G401.6 (cell line): ENCODE measurements around the gene SLC25A41.

Source experiments
- FAIRE-seq: peaks from 2 replicates; lab custom pipeline; 2012; peaks lifted over from hg19 to GRCh38; lab: Jason Lieb, UNC

The SLC25A41 gene

DNA sequence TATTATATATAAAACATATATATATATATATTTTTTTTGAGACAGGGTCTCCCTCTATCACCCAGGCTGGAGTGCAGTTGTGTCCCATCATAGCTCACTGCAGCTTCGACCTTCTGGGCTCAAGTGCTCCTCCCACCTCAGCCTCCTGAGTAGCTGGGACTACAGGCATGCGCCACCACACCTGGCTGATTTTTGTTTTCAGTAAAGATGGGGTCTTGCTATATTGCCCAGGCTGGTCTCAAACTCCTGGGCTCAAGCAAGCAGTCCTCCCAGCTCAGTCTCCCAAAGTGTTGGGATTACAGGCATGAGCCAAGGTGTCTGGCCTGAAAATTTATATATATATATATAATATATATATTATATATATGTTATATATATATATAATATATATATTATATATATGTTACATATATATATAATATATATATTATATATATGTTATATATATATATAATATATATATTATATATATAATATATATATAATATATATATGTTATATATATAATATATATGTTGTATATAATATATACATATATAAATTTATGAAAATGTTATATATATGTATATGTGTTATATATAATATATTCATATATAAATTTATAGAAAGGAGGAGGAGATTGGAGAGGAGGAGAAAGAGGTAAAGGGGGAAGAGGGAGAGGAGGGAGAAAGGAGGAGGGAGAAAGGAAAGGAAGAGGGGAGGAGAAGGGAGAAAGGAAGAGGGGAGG lies 4.7 kb downstream of the SLC25A41 start:
- FAIRE-seq: peak; percentile 56

DNA sequence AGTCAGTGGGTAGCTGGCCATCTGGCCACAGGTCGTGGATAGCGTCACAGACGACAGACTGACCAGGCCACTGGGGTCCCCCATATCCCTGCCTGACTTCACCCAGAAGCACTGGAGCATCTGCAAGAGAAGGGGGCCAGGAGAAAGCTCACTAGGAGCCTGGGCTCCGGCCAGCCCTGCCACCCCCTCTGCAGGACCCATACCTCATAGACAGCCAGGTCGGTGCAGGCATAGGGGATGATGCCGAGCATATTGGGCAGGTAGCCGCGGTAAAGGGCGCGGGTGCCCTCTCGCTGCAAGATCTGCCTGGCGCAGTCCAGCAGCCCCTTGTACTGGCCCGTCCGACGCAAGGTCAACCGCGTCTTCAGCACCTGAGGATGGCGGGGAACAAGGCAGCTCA lies 6.4 kb downstream of the SLC25A41 start:
- no peak for FAIRE-seq

DNA sequence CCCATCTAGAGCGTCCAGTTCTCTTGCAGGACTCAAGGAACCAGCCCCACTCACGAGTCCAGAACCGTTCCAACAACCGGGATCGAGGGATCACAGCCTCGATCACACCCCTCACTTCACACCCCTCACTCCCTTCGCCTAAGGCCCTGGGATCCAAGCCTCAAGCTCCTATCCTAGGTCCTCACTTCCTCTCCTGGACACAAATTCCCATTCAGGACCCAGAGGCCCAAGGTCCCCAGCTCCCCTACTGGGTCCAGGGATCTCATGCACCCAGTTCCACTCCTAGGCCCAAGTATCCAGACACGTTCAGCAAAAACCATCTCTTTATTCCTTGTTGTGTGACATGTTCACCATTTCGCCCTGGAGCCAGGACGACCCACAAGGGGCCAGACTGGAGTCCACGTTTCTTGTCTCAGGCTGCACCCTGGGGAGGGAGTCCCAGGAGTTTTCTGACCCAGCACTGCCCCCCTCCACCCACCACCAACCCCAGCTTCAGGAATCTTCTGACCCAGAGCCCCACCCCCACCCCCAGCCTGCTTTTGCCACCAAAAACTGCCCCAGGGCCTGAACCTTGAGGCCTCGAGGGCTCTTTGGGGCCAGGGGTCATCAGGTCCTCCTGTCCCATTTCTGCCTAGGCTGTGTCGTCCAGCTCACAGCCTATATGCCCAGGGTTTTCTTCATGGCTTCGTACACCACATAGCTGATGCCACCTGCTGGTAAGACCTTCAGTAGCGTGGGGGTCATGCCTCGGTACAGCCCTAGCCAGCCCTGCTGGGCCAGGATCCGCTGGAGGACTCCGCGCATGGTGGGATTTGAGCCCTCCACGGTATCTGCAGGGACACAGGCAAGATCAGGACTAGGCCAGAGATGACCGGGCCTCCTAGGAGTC lies 7.6 kb downstream of the SLC25A41 start:
- FAIRE-seq: no peak

DNA sequence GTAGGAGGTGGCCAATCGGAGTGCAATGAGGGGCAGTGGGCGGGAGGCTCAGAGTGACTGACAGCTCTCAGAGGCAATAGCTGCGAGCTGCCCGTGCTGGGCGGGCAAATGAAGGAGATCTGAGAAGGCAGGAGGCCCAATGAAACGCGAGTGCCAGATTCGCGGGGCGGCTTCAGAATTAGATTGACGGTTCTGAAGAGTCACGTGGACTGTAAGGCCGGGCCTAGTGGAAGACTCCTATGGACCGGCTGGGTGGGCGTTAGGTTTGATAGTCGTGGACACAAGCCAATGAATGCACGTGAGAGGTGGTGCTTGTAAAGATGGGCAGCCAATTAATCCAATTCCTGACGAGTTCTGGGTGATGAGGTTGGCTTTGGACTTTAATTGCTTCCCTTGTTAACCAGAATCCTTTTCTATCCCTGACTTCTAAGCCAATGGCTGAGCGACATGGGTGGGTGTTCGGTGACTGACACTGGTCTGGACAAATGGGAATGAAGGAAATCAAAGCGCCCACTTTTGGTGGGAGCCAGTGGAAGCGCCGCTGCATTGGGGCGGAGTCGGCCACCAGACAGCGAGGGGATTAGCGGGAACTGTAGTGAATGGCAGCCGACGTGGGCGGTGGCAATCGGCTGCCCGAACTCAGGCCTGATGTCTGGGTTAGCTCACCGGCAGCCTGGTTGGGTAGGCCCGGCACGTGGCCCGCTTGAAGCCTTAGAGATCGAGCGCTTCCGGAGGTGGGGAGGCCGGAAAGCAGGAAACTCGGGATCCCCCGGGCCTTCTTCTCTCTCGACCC lies 8.4 kb downstream of the SLC25A41 start:
- peak; percentile 100 for FAIRE-seq

DNA sequence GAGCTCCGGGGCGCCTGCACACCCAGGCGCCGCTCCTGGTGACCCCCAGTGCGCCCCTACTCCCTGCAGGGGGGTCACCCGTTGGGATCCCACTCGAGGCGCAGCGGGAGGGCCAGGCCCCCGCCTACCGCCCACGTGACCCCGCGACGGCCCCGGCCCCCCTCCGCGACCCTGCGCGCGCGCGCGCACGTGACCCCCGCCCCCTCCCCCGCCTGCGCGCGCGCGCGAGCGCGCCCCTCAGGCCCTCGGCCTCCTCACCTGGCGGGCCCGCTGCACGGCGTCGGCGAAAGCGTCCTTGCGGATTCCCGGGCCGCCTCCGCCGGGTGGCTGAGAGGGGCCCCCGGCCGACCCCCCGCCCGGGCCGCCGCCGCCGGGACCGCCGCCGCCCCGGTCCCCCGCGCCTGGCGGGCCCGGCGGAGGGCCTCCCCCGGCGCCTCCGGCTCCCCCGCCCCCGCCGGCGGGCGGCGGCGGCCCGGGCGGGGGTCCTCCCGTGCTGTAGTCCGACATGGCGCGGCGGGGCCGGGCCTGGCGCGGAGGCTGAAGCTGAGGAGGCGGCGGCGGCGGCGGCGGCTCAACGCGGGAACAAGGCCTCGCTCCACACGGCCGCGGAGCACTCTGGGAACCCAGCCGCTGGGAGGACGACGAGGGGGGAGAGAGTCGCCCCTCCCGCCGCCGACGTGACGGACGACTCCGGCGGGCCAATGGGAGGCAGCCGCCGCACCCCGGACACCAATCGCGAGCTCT lies 9.2 kb downstream of the SLC25A41 start, which contains the start of gene KHSRP:
TSS of gene KHSRP (minus strand) at position 617 of the 744 bp plus-strand sequence. CDS start at position 507, 110 bp downstream.
- FAIRE-seq: no peak

DNA sequence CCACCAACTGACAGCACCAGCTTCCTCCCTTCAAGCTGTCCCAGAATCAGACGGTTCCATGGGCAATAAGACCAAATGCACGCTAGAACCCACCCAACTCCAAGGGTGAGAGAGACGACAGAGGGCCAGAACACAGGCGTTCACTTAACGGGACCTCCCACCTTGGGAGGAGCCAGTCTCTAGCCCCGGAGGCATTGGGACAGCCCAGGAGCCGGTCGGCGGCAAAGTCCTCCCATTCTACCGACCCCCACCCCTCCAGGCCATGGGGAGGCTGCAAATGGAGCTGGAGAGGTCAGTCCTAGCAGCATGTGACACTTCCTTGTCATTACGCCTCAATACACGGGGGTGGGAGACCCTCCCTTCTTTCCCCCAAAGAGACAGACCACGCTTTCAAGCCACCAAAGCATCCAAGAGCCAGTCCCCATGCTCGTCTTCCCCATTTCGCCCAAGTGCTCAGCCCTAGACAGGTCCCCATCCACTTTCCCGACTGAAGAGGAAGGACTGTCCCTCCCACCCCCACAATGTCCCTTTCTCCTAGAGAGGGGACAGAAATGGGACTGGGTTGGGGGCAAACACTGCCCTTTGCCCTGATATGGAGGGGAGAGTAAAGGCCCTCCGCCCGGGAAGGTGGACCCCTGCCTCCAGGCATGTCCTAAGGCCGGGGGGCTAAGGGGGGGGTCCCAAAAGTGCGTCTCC lies 9.9 kb downstream of the SLC25A41 start:
- peak; percentile 65 for FAIRE-seq

DNA sequence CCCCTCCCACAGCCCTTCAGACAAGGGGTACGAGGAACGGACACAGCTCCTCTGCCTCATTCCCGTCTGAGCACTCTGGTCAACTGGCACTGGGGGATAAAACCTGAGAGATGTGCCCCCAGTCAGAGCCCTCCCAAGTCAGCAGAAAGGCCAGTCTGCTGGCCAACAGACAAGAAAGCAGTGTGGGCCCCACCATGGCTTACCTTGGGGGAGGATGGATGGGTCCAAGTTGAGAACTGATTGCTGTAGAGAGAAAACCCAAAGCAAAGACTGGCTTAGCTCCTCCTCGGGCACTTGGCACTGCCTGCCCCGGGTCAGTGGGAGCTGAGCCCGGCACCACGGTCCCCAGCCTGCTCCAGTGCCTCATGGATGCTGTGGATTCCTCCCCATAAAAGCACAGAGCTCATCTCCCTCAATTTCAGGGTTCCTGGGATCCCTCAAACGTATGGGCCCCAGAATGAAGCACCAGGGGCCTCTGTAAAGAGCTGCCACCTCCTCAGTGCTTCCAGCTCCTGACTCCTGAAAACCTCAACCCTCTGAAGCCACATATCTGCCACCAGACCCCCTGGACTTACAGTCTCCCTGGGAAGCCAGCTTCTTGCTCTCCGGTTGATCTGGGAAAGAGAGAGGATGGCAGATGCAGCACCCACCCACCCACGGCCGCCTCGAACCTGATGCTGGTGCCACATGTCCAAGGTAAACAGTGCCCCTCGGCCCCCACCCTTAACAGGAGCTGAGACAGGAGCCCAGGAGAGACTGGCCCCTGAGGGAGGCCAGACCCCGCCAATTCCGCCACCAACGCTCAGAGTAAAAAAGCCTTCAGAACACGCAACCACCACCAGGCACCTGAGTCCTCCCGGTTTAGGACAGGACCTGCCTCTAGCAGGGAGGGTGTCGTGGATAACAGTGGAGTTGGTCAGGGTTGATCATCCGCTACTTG lies 12.2 kb downstream of the SLC25A41 start:
- no peak for FAIRE-seq

DNA sequence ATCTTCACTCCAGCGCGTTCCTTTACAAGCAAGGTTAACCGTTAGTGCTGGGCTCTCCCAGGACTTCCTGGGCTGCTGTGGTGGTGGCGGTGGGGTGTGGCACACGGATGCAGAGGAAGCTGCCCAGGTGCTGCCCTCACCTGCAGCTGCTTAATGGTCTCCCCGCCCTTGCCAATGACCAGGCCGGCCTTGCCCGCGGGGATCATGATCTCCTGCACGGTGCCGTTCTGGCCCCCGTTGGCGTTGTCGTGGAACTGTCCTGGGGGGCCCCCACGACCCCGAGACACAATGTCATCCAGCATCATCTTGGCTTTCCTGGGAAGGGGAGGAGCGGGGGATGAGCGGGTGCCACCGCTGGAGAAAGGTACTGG lies 15.0 kb downstream of the SLC25A41 start:
- no peak for FAIRE-seq

DNA sequence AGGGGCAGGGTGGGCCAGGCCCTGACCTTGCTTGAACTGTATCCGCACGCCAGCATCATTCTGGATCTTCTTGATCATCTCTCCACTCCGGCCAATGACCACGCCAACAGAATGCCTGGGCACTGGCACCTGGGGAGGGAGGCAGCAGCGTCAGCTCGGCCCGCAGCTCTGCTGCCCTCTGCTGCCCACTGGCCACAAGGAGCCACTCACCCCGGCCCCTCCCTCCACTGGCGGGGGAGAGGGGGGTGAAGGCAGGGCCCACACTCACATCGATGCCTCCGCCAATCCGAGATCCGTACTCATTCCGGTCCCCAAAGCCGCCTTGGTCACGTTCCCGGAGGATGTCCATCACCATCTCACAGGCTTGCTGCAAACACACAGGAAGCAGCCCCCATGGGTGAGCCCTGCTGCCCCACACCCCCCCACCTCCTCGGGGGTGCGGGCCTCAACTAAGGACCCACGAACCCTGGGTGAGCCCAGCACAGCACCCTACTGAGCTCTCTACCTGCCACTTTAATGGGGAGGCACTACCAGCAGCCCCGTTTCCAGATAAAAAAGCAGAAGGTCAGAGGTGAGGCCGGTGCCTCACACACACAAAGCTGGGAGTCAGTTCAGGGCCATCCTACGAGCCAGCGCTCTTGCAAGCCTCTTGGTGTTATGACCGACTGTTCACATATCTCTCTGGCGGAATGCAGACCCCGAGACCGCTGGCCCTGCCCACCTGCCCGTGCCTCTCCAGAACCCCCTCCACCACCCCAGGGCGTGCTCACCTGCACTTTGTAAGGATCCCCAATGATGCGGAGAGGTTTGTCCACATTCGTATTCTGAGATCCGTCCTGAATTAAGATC lies 15.6 kb downstream of the SLC25A41 start:
- no peak for FAIRE-seq

DNA sequence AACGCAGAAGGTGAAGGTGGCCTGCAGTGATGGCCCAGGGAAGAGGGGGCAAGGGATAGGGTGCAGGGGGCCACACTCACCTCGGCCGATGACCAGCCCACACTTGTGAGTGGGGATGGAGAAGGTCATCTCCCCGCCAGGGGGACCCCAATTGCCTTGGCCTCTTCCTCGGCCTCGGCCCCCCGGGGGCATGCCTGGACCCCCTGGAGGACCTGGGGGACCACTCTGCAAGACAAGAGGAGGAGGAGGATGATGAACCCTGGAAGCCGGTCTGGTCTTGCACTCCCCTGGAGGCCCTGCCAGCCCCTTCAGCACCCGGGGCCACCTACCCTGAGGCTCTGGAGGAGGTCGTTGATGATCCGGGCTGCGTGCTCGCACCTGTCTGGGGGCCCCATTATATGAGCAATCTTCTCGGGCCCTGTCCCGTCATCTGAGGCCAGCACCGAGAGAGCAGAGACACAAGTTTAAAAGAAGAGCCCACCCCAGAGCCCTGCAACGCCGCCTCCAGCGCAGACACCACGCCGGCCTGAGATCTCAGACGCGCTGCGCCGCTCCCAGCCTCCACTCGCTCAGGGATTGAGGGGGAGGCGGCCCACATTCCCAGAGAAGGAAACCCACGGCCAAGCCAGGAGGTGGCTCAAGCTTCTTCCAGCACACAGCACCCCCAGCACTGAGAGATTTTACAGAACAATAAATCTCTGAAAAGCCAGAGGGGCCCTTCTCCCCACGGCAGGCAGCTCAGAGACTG lies 16.7 kb downstream of the SLC25A41 start:
- FAIRE-seq: no peak

DNA sequence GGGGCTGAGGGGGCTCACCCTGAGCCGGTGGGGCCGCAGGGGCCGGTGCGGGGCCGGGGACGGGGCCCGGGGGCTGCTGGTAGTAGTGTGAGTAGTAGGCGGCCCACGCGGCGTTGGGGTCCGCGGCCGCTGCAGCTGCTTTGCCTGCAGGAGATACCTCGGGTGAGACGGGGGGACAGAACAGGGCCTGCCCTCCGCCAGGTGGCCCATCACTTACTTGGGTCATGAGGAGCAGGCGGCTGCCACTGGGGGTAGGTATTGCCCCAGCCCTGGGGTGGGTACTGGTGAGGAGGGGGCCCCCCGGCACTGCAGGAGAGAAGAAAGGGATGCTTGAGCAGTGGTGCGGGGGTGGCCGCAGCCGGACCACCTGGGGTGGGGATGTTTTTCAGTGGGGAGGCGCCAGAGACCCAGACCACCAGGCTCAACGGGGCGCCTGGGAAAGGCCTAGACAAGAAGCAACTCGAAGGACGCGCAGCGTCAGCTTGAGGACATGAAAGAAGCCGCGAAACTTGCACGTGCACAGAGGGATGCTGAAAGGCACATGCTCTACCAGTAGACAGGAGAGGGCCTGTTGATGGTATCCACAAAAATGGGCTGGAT lies 17.9 kb downstream of the SLC25A41 start:
- no peak for FAIRE-seq

DNA sequence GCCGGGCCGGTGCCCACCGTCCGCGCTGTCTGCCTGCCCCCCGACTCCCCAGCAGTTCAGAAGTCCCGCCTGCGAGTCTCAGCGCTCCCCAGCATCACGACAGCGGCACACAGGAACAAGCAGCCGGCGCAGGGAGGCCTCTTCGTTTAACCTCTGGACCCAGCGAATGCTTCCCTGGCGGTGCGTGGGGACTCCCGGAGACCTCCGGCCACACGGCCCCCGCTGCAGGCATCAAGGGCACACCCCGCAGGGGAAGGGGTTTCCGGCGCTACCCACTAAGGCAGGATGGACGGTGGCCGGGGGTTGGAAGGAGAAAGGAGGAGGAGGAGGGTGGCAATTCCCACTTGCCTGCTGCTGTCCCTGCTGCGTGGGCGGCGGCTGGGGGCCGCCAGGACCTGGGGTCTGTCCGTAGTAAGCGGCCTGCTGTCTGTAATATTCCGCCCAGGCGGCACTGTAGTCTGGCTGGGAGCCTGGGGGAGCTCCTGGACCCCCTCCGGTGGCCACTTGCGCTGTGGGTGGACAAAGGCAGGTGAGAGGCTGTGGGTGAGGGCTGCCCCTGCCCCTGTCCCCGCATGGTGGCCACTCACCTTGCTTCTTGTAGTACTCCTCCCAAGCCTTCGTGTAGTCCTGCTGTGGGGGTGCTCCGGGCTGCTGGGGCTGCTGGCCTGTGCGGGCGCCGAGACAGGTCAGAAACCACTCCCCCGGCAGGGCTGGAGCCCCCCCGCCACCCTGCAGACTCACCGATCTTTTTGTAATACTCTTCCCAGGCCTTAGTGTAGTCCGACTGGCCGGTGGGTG lies 18.6 kb downstream of the SLC25A41 start:
- no peak for FAIRE-seq

DNA sequence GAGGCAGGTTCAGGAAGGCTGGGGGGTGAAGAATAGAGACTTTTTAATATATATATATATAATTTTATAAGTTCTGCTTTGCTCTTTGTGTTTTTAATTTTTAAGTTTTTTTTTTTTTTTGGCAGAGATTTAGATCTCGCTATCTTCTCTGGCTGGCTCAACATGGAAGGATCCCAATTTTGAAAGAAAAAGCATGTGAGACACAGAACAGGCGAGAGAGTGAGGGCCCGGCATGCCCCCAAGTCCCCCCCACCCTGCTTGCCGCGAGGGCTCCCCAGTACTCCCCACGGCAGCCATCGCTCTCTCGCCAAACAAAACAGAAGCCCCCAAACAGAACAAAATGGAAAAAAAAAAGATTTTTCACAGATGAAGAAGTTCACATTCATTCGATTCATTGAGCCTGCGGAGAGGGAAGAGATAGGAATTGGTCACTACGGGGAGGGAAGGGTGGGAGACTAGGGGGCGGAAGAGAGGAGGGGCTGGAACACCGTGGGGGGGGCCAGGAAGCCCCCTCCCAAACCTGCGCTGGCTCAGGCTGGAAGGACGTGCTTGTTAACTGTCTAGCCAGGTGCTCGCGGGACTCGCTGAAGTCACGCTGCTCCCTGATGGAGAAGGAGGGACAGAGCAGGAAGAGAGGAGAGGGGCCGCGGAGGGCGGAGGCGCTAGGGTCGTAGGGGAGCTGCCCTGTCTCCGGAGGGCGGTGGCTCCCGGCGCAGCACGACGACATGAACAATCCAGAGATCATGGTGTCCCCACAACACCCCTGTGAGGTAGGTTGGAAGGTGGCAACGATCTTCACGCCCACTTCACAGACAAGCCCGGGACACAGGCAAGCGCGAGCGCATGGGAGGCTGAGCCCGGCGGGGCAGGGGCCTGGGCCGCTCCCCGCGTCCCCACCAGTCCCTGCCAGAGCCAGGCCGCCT lies 19.6 kb downstream of the SLC25A41 start:
- FAIRE-seq: peak; percentile 8

DNA sequence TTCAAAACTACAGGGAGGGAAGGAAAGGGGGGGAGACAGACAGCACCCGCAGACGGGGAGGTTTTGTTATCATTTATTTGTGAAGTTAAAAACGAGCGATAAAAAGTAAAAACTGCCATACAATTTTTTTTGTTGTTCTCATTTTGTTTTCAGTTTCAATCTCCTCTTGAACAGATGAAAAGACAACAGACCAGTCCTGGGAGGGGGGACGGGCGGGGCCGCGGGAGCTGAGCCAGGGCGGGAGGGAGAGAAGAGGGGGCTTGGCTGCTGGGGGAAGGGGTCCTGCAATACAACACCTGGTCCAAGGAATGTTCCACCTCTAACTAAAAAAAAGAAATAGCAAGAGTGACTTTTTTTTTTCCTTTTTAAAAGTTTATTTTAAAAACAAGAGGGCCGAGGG lies 20.3 kb downstream of the SLC25A41 start:
- no peak for FAIRE-seq

DNA sequence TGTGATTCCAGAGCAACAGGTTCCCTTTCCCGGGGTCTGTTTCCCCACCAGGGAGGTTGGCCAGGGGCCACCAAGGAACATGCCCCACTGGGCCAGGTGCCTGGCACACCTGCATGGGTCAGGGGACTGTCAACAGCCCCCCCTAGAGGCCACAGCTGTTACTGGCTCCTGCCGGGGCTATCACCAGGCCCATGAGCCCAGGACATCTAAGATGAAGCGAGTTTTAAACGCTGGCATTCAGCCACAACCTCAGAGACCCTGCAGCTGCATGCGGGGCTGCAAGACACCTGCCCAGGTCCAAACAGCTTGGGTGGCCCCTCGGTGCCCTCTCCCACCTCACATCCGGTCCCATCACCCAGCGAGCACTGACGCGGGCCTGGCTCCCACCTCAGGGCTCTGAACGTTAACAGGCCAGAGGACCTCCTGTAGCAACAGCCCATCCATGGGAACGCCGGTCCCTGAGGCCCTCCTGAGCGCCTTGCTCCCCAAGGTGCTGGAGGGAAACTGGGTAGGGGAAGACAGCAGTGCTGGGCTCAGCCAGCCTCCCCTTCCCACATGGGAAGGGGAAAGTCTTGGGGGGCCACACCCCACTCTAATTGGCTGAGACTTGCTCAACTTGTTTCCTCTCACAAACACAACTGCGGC lies 21.0 kb downstream of the SLC25A41 start:
- no peak for FAIRE-seq

DNA sequence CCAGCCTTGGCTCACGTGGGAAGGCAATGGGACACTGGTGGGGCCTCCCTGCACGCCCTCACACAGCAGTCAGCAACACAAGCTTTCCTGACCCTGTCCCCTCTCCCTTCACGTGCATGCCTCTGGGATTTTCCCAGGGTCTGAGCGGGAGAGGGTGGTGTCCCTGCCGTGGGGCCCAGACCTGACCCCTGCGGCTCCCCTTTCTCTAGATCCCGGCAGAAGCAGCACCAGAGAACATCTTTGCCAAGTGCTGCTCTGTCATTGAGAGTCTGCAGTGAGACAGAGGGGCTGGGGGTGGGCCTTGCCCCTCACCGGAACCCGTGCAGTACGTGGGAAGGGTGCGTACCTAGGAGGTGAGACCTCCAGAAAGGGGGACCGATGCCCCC lies 21.5 kb downstream of the SLC25A41 start:
- FAIRE-seq: no peak
